IMR-90 (cell line): ENCODE measurements around the gene EXOC4. TPM values are rescaled to one million over a fixed set of nuclear protein-coding genes. Genes with fewer than 3 reads are reported as not detected.
A peak's percentile ranks its signal among the peaks of the same experiment; 100 is the strongest.

Source experiments
- ATAC-seq: fragments of 200-7000 bp; cut with Tn5 transposase; 2 replicates; pipeline ENCODE4 v1.9.1; 2020; ENCODE audit warnings: low read depth, mild to moderate bottlenecking, moderate library complexity
- BruUV-seq: library from RNA; stranded (reverse); fragments of 400-500 nt; replicated peaks from 2 replicates; lab custom pipeline; 2021; lab: Mats Ljungman, UMichigan
- CTCF ChIA-PET: fragments of 300-600 bp; formaldehyde crosslinking; extraction: SDS; loops from one replicate; lab custom pipeline; 2021; ENCODE audit warnings: antibody characterized with exemption; lab: Yijun Ruan, JAX
- POLR2A ChIA-PET: fragments of 300-600 bp; sonication (Branson Sonifier 250); formaldehyde crosslinking; loops from one replicate; lab custom pipeline; 2022; ENCODE audit warnings: antibody characterized with exemption; ENCODE audit not compliant: unreplicated experiment; lab: Charles Lee
- DNase-seq: peaks from one replicate; pipeline ENCODE4 v3.0.0; 2013
- H2AFZ ChIP-seq: replicated peaks from 2 replicates; pipeline ENCODE3; 2013; ENCODE audit warnings: low read length, mild to moderate bottlenecking; ENCODE audit not compliant: poor library complexity
- H2AK5ac ChIP-seq: 2 replicates; pipeline ENCODE4 v1.6.1; 2013; ENCODE audit warnings: low read depth, low read length, inconsistent platforms
- H2AK9ac ChIP-seq: replicated peaks from 2 replicates; pipeline ENCODE3; 2013; ENCODE audit warnings: mild to moderate bottlenecking, low read depth, low read length, moderate library complexity; ENCODE audit not compliant: poor library complexity
- H2BK120ac ChIP-seq: 2 replicates; pipeline ENCODE4 v1.6.1; 2013; ENCODE audit warnings: low read depth, low read length, inconsistent platforms
- H2BK15ac ChIP-seq: 3 replicates; pipeline ENCODE4 v1.6.1; 2013; ENCODE audit warnings: low read depth, low read length, inconsistent platforms
- H2BK20ac ChIP-seq: 2 replicates; pipeline ENCODE4 v1.6.1; 2013; ENCODE audit warnings: low read depth, mild to moderate bottlenecking, inconsistent platforms, low read length, moderate library complexity
- H2BK5ac ChIP-seq: 2 replicates; pipeline ENCODE4 v1.6.1; 2013; ENCODE audit warnings: mild to moderate bottlenecking, low read depth, low read length, inconsistent platforms; ENCODE audit not compliant: poor library complexity, severe bottlenecking
- H3K14ac ChIP-seq: replicated peaks from 2 replicates; pipeline ENCODE4 v1.6.1; 2013; ENCODE audit warnings: low read depth, low read length, inconsistent platforms
- H3K18ac ChIP-seq: 2 replicates; pipeline ENCODE4 v1.6.1; 2013; ENCODE audit warnings: low read depth, low read length, control low read depth
- H3K23ac ChIP-seq: 2 replicates; pipeline ENCODE4 v1.6.1; 2013; ENCODE audit warnings: low read depth, low read length, inconsistent platforms
- H3K27ac ChIP-seq: 2 replicates; pipeline ENCODE4 v1.5.1; 2013; ENCODE audit warnings: mild to moderate bottlenecking, control low read depth, low read length; ENCODE audit not compliant: insufficient read depth
- H3K27me3 ChIP-seq: 2 replicates; pipeline ENCODE4 v1.6.1; 2013; ENCODE audit warnings: low read length; ENCODE audit not compliant: control insufficient read depth, insufficient read depth
- H3K36me3 ChIP-seq: 2 replicates; pipeline ENCODE4 v1.6.1; 2013; ENCODE audit warnings: low read length, mixed read lengths; ENCODE audit not compliant: control insufficient read depth, insufficient read depth
- H3K4ac ChIP-seq: 2 replicates; pipeline ENCODE4 v1.6.1; 2013; ENCODE audit warnings: low read depth, low read length, inconsistent platforms
- H3K4me1 ChIP-seq: 2 replicates; pipeline ENCODE4 v1.6.1; 2013; ENCODE audit warnings: low read length, mixed read lengths; ENCODE audit not compliant: control insufficient read depth, insufficient read depth
- H3K4me2 ChIP-seq: 2 replicates; pipeline ENCODE4 v1.6.1; 2013; ENCODE audit warnings: low read depth, mild to moderate bottlenecking, control low read depth, low read length, moderate library complexity
- H3K4me3 ChIP-seq: 2 replicates; pipeline ENCODE4 v1.5.1; 2013; ENCODE audit warnings: low read depth, mild to moderate bottlenecking, control low read depth, low read length, moderate library complexity; ENCODE audit not compliant: insufficient read depth
- H3K56ac ChIP-seq: 2 replicates; pipeline ENCODE4 v1.6.1; 2013; ENCODE audit warnings: low read length, inconsistent platforms; ENCODE audit not compliant: insufficient read depth; ENCODE audit errors: extremely low read depth
- H3K79me1 ChIP-seq, 2 experiments: 2 replicates each; pipeline ENCODE4 v1.6.1; 2013; ENCODE audit warnings: low read length in 2 of 2, inconsistent platforms in 1 of 2, low read depth in 1 of 2
- H3K9ac ChIP-seq: 2 replicates; pipeline ENCODE4 v1.6.1; 2013; ENCODE audit warnings: low read depth, low read length, control low read depth
- H3K9me1 ChIP-seq: 2 replicates; pipeline ENCODE4 v1.6.1; 2013; ENCODE audit warnings: low read length, inconsistent platforms; ENCODE audit not compliant: insufficient read depth
- H3K9me3 ChIP-seq: 2 replicates; pipeline ENCODE4 v1.6.1; 2013; ENCODE audit warnings: low read length; ENCODE audit not compliant: control insufficient read depth, insufficient read depth
- H4K20me1 ChIP-seq: 2 replicates; pipeline ENCODE4 v1.6.1; 2013; ENCODE audit warnings: low read length, inconsistent platforms; ENCODE audit not compliant: insufficient read depth
- H4K5ac ChIP-seq: 2 replicates; pipeline ENCODE4 v1.6.1; 2013; ENCODE audit warnings: mild to moderate bottlenecking, low read depth, low read length, control low read depth
- H4K8ac ChIP-seq, 2 experiments: 2 replicates each; pipeline ENCODE4 v1.6.1; 2013; ENCODE audit warnings: low read depth in 2 of 2, low read length in 2 of 2, control low read depth in 1 of 2, inconsistent platforms in 1 of 2
- H4K91ac ChIP-seq: 2 replicates; pipeline ENCODE4 v1.6.1; 2013; ENCODE audit warnings: low read depth, low read length, inconsistent platforms; ENCODE audit not compliant: insufficient read depth
- BHLHE40 ChIP-seq: fragments of 150-350 bp; IDR thresholded peaks from 2 replicates; pipeline ENCODE4 v1.6.1; 2016; ENCODE audit warnings: mild to moderate bottlenecking, low read depth, low read length
- CHD1 ChIP-seq: IDR thresholded peaks from 2 replicates; pipeline ENCODE4 v1.6.1; 2012; ENCODE audit warnings: low read depth, low read length, improper control_type of control experiment
- FOS ChIP-seq: fragments of 150-350 bp; IDR thresholded peaks from 2 replicates; pipeline ENCODE4 v1.6.1; 2016; ENCODE audit warnings: low read depth, low read length
- RAD21 ChIP-seq: IDR thresholded peaks from 2 replicates; pipeline ENCODE4 v1.6.1; 2012; ENCODE audit warnings: low read length, improper control_type of control experiment
- USF2 ChIP-seq: fragments of 150-350 bp; IDR thresholded peaks from 2 replicates; pipeline ENCODE4 v1.6.1; 2017; ENCODE audit warnings: mild to moderate bottlenecking, antibody characterized with exemption, low read length, low read depth
- WGBS, 2 experiments: methylation state at CpG; one replicate each; pipeline versions ENCODE4 v1.1.5 to v1.1.7; 2013; ENCODE audit warnings: missing lambda C conversion rate in 2 of 2; ENCODE audit not compliant: insufficient read length in 1 of 2; ENCODE audit errors: extremely low coverage in 2 of 2; 5-methylcytosine and 5-hydroxymethylcytosine counted together
- dilution Hi-C: fragments of 300-500 bp; cut with HindIII; formaldehyde crosslinking; loops from one replicate; pipeline ENCODE4 v1.14.3; 2018; ENCODE audit warnings: low sequenced_read_pairs; ENCODE audit not compliant: unreplicated experiment
- in situ Hi-C: fragments of 300-500 bp; cut with MboI; formaldehyde crosslinking; loops from 3 replicates; pipeline ENCODE4 v1.14.3; 2019; ENCODE audit warnings: low sequenced_read_pairs, inconsistent platforms, mixed read lengths
- intact Hi-C: fragments of 100-400 bp; cut with micrococcal nuclease; formaldehyde crosslinking; loops from 2 replicates; pipeline ENCODE4 v1.10.0; 2022
- polyA plus RNA-seq, 3 experiments: library from polyadenylated mRNA; depleted of rRNA; stranded (reverse); fragments of >200 nt; gene quantifications; 2 replicates each; pipeline ENCODE4 v1.2.3, GENCODE V29; 2012; ENCODE audit warnings: low replicate concordance in 1 of 3
- total RNA-seq: library from RNA; depleted of rRNA; stranded (reverse); fragments of >200 nt; gene quantifications from 2 replicates; pipeline ENCODE4 v1.2.3, GENCODE V29; 2012
- TF ChIP-seq, protein P1 (sequence below): fragments of 150-350 bp; IDR thresholded peaks from 2 replicates; pipeline ENCODE4 v1.6.1; 2016; ENCODE audit warnings: low read depth, mild to moderate bottlenecking, low read length, moderate library complexity, borderline replicate concordance

EXOC4 gene
- total and polyA plus RNA-seq, 2 of the 4 experiments (the other 2 are of a cell fraction) = 25.4 to 94.6 TPM

DNA sequence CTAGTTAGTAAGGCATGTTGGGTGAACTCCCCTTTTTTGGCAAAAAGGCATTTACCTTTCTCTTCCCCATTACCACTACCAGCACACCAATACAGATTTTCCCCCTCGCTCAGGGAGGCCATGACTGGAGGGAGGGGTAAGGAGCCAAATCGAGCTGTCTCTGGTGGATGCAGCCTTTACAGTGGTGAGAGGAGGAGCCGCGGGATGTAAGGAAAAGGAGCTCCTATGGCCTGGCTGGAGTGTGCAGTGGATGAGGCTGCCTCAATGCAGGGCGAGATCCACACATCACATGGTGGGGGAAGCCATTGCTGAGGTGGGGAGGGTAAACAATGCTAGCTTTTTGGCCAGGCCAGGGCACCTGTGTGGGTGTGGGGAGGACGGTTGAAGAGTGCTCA is 416.2 kb downstream of the EXOC4 start:
- DNase-seq = no peak
- Histone ChIP-seq H4K91ac (no peak overlapping the region), H3K27ac (no peak overlapping the region), H3K18ac (no peak overlapping the region), H3K4me3 (no peak overlapping the region), H3K4me2 (no peak overlapping the region), H3K9me3 (no peaks in the 10 kb centered on the region), H2AK5ac (peak overlapping the region; percentile 43), H4K8ac (peak overlapping the region in 1 of 2 experiments; percentile 21; a peak in 1 of 4 replicates), H4K20me1 (no peaks in the 10 kb centered on the region), H3K56ac (no peak overlapping the region), H3K9me1 (no peaks in the 10 kb centered on the region), H3K4ac (no peak overlapping the region), H3K4me1 (peaks cover 2% of the 10 kb centered on the region; the same call in 1 of the 2 replicates), H2BK120ac (no peak overlapping the region), H3K23ac (no peak overlapping the region), H2BK15ac (no peak overlapping the region), H2AFZ (no peak overlapping the region), H3K36me3 (no peaks in the 10 kb centered on the region), H4K5ac (no peak overlapping the region), H2BK20ac (no peak overlapping the region), H3K9ac (no peak overlapping the region), H3K14ac (0 out of 2 replicates have a peak overlapping the region, but pooled peaks have one; percentile 25), H3K79me1 (0 out of 4 replicates have a peak, but pooled peaks cover 0 to 4% of the 10 kb centered on the region in 2 experiments), H2BK5ac (no peak overlapping the region), H3K27me3 (no peaks in the 10 kb centered on the region), H2AK9ac (no peak overlapping the region)
- CTCF ChIA-PET = no interaction called here
- no peak for ATAC-seq
- dilution Hi-C loops = no loop called here
- intact Hi-C loops = no loop called here
- 90% methylated on average over 4 of the region's 6 CpGs; no CpG with 5 or more reads in 1 of the 2 experiments for WGBS, 2 experiments
- no TSS peak for BruUV-seq
- in situ Hi-C loops = no loop called here
- TF ChIP-seq CHD1 (no peak), RAD21 (no peak), USF2 (no peak), FOS (no peak), BHLHE40 (no peak)
- TF ChIP-seq, protein P1, sequence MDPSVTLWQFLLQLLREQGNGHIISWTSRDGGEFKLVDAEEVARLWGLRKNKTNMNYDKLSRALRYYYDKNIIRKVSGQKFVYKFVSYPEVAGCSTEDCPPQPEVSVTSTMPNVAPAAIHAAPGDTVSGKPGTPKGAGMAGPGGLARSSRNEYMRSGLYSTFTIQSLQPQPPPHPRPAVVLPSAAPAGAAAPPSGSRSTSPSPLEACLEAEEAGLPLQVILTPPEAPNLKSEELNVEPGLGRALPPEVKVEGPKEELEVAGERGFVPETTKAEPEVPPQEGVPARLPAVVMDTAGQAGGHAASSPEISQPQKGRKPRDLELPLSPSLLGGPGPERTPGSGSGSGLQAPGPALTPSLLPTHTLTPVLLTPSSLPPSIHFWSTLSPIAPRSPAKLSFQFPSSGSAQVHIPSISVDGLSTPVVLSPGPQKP = no peak
- POLR2A ChIA-PET = no interaction called here
